K562 (cell line): ENCODE measurements around the gene QRFP.

ENCODE experiments used
- BRF2 ChIP-seq: IDR thresholded peaks from 3 replicates; pipeline ENCODE4 v1.6.1; 2011; ENCODE audit warnings: borderline replicate concordance, mild to moderate bottlenecking; ENCODE audit not compliant: insufficient read length, insufficient read depth
- CEBPB ChIP-seq: fragments of 450-650 bp; IDR thresholded peaks from 2 replicates; pipeline ENCODE4 v1.6.1; 2016; ENCODE audit warnings: missing genetic modification characterization, missing compliant biosample characterization
- CHD2 ChIP-seq: IDR thresholded peaks from 2 replicates; pipeline ENCODE4 v1.6.1; 2011; ENCODE audit warnings: low read depth, low read length
- CTCF ChIP-seq, 3 experiments: IDR thresholded peaks in 2 of 3; conservative IDR thresholded peaks in 1 of 3; 2 replicates each; pipeline ENCODE4 v1.5.1; 2011 to 2012; ENCODE audit warnings: low read length in 3 of 3, mild to moderate bottlenecking in 3 of 3, control low read depth in 2 of 3, improper control_type of control experiment in 1 of 3, inconsistent platforms in 1 of 3, low read depth in 1 of 3, mixed read lengths in 1 of 3, moderate library complexity in 1 of 3; ENCODE audit not compliant: insufficient read depth in 2 of 3
- EZH2 ChIP-seq: IDR thresholded peaks from 2 replicates; pipeline ENCODE4 v1.6.1; 2012; ENCODE audit warnings: low read depth, mild to moderate bottlenecking, inconsistent platforms, low read length, borderline replicate concordance
- IRF9 ChIP-seq: fragments of 450-650 bp; IDR thresholded peaks from 2 replicates; pipeline ENCODE4 v1.6.1; 2016; ENCODE audit warnings: missing biosample characterization, missing genetic modification characterization
- POLR2AphosphoS5 ChIP-seq: IDR thresholded peaks from 2 replicates; pipeline ENCODE4 v1.6.1; 2011; ENCODE audit warnings: mild to moderate bottlenecking, low read depth, low read length, moderate library complexity; ENCODE audit not compliant: control insufficient read depth, insufficient read depth
- SREBF2 ChIP-seq: sonication (generic); formaldehyde crosslinking; IDR thresholded peaks from 2 replicates; pipeline ENCODE4 v1.4.0; 2020; ENCODE audit warnings: mild to moderate bottlenecking, missing genetic modification reagents
- TF ChIP-seq, protein P1 (sequence below), 2 experiments: fragments of 200-800 bp in 1 of 2; sonication (Bioruptor generic) in 1 of 2; sonication (generic) in 1 of 2; formaldehyde crosslinking in 1 of 2; IDR thresholded peaks in 1 of 2; conservative IDR thresholded peaks in 1 of 2; 2 replicates each; pipeline versions ENCODE4 v1.5.0 to v1.6.1; 2016 to 2020; ENCODE audit warnings: missing compliant biosample characterization in 1 of 2, missing genetic modification characterization in 1 of 2, missing genetic modification reagents in 1 of 2

DNA sequence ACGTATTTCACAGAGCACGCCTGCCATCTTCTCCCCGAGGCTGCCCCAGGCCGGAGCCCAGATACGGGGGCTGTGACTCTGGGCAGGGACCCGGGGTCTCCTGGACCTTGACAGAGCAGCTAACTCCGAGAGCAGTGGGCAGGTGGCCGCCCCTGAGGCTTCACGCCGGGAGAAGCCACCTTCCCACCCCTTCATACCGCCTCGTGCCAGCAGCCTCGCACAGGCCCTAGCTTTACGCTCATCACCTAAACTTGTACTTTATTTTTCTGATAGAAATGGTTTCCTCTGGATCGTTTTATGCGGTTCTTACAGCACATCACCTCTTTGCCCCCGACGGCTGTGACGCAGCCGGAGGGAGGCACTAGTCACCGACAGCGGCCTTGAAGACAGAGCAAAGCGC lies 9.6 kb downstream of the QRFP start:
- TF ChIP-seq EZH2 (no peak), BRF2 (no peak), IRF9 (no peak), SREBF2 (CRISPR knock-in tag) (no peak), CHD2 (no peak), CEBPB (no peak), CTCF (IDR thresholded peaks at IDR 0.05 in 2 of 3, conservative IDR thresholded peaks at IDR 0.05 in 1 of 3; ENCODE audit: insufficient read depth in 2 of 3, low read depth in 1 of 3, low read length in 3 of 3) (no peak), POLR2AphosphoS5 (no peak)
- TF ChIP-seq, protein P1, sequence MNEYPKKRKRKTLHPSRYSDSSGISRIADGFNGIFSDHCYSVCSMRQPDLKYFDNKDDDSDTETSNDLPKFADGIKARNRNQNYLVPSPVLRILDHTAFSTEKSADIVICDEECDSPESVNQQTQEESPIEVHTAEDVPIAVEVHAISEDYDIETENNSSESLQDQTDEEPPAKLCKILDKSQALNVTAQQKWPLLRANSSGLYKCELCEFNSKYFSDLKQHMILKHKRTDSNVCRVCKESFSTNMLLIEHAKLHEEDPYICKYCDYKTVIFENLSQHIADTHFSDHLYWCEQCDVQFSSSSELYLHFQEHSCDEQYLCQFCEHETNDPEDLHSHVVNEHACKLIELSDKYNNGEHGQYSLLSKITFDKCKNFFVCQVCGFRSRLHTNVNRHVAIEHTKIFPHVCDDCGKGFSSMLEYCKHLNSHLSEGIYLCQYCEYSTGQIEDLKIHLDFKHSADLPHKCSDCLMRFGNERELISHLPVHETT (CRISPR knock-in tag; conservative IDR thresholded peaks at IDR 0.05 in 1 of 2, IDR thresholded peaks at IDR 0.05 in 1 of 2), result no peak
